ENCODE measurements around the gene HPN. TPM values are rescaled to one million over a fixed set of nuclear protein-coding genes. Genes with fewer than 3 reads are reported as not detected.
"Not testable (repeated sequence)": the region's sequence is repeated elsewhere in the genome, so short reads cannot be mapped to it uniquely, and the experiment has no call there.

The HPN gene
- total RNA-seq, 4 donors from 2014 or later: 0.26 to 2.7 (median 0.68) TPM

DNA sequence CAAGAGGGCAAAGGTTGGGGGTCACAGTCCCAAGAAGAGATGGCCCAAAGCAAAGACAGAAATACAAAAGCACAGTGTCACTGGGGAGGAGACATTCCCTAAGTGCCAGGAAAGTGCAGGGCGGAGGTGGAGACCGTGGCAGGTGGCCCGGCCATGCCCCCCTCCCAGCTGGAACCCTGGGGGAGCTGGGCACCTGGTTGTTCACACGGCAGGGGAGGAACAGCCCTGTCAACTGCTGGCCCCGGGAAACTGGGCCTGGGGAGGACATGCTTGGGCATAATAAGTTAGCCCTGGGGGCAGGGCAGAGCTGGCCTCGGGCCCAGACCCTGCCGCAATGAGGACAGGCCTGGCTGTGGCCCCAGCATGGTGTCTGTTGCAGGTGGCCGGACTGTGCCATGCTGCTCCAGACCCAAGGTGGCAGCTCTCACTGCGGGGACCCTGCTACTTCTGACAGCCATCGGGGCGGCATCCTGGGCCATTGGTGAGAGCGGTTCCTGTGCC, 7.4 kb downstream of the HPN start:
- H3K27me3 ChIP-seq: no peaks in the 10 kb centered on the region
- no peaks in the 10 kb centered on the region for H3K9me3 ChIP-seq
- H3K4me1 ChIP-seq: no peaks in the 10 kb centered on the region
- no peak for DNase-seq
- no peak overlapping the region for H3K27ac ChIP-seq
- no peaks in the 10 kb centered on the region for H3K36me3 ChIP-seq
- H3K4me3 ChIP-seq: no peak overlapping the region
- TF ChIP-seq, protein P1, sequence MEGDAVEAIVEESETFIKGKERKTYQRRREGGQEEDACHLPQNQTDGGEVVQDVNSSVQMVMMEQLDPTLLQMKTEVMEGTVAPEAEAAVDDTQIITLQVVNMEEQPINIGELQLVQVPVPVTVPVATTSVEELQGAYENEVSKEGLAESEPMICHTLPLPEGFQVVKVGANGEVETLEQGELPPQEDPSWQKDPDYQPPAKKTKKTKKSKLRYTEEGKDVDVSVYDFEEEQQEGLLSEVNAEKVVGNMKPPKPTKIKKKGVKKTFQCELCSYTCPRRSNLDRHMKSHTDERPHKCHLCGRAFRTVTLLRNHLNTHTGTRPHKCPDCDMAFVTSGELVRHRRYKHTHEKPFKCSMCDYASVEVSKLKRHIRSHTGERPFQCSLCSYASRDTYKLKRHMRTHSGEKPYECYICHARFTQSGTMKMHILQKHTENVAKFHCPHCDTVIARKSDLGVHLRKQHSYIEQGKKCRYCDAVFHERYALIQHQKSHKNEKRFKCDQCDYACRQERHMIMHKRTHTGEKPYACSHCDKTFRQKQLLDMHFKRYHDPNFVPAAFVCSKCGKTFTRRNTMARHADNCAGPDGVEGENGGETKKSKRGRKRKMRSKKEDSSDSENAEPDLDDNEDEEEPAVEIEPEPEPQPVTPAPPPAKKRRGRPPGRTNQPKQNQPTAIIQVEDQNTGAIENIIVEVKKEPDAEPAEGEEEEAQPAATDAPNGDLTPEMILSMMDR (IDR thresholded peaks at IDR 0.05): no peak
- TF ChIP-seq POLR2A (IDR thresholded peaks at IDR 0.05): no peak
- intact Hi-C loops (cut with DNase I; ENCODE audit: low total_unique reads): no loop called here

DNA sequence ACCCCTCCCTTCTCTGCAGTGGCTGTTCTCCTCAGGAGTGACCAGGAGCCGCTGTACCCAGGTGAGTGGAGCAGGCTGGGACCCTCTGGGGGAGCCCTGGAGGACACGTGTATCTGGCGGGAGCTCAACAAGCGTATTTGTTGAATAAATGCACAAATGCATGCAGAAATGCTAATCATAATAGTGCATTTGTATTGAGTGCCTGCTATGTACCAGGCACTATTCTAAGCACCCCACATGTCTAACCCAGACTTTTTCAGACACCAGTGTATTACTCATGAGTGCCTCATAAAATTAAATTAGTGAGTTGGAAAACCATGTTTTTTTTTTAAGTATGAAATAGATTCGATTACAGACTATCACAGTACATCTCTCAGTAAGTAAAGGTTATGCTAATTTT, 7.9 kb downstream of the HPN start:
- TF ChIP-seq, protein P1 (IDR thresholded peaks at IDR 0.05): no peak
- no peak for TF ChIP-seq POLR2A (IDR thresholded peaks at IDR 0.05)
- Histone ChIP-seq H3K9me3 (no peaks in the 10 kb centered on the region), H3K27me3 (no peaks in the 10 kb centered on the region), H3K36me3 (no peaks in the 10 kb centered on the region), H3K27ac (no peak overlapping the region), H3K4me3 (no peak overlapping the region), H3K4me1 (no peaks in the 10 kb centered on the region)
- intact Hi-C loops (cut with DNase I; ENCODE audit: low total_unique reads): no loop called here
- no peak for DNase-seq

DNA sequence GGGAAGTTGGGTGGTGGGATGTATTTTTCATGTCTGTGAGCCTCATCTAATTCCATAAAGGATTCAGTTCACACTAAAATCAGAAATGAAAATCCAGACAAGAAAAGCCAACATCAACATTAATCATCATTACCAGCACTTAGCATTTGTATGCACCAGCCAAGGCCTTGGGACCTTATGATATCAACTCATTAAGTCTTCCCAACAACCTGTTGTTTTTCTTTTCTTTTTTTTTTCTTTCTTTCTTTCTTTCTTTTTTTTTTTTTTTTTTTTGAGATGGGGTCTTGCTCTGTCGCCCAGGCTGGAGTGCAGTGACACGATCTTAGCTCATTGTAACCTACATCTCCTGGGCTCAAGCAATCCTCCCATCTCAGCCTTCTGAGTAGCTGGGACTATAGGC, 9.1 kb downstream of the HPN start:
- intact Hi-C loops (cut with DNase I; ENCODE audit: low total_unique reads); H3K27me3 ChIP-seq; H3K4me3 ChIP-seq; H3K27ac ChIP-seq; H3K4me1 ChIP-seq; DNase-seq; H3K36me3 ChIP-seq; H3K9me3 ChIP-seq: not testable (repeated sequence)

DNA sequence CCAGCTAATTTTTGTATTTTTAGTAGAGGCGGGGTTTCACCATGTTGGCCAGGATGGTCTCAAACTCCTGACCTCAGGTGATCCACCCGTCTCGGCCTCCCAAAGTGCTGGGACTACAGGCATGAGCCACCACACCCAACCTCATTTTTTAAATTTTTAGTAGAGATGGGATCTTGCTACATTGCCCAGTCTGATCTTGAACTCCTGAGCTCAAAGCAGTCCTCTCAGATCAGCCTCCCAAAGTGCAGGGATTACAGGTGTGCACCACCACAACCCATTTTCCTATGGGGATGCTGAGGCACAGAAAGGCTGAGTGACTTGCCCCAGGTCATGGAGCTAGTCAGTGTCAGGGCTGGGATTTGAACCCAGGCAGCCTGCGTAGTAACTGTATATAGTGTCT, 9.7 kb downstream of the HPN start:
- DNase-seq; H3K9me3 ChIP-seq; H3K27ac ChIP-seq; H3K4me1 ChIP-seq; intact Hi-C loops (cut with DNase I; ENCODE audit: low total_unique reads); H3K36me3 ChIP-seq; H3K4me3 ChIP-seq; H3K27me3 ChIP-seq: not testable (repeated sequence)

DNA sequence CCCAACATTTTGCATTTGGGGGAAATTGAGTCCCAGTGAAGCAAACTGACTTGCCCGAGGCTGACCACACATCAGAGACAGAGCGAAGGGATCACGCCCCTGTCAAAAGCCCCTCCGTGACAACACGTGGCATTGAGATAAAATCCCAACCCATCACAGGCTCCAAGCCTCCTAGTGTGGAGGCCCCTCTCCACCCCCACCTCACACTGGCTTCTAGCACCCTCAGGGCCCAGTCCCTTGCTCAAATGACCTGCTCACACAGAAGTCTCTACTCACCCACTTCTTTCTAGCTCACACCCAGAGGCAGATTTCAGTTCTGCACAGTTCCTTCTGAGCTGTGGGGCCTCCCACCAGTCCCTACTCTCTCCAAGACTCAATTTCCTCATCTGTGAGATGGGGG, 10.3 kb downstream of the HPN start:
- no peak for DNase-seq
- Histone ChIP-seq H3K4me1 (no peaks in the 10 kb centered on the region), H3K27me3 (no peaks in the 10 kb centered on the region), H3K4me3 (no peak overlapping the region), H3K27ac (no peak overlapping the region), H3K9me3 (no peaks in the 10 kb centered on the region), H3K36me3 (no peaks in the 10 kb centered on the region)
- TF ChIP-seq, protein P1 (IDR thresholded peaks at IDR 0.05): no peak
- no peak for TF ChIP-seq POLR2A (IDR thresholded peaks at IDR 0.05)
- intact Hi-C loops (cut with DNase I; ENCODE audit: low total_unique reads): no loop called here

DNA sequence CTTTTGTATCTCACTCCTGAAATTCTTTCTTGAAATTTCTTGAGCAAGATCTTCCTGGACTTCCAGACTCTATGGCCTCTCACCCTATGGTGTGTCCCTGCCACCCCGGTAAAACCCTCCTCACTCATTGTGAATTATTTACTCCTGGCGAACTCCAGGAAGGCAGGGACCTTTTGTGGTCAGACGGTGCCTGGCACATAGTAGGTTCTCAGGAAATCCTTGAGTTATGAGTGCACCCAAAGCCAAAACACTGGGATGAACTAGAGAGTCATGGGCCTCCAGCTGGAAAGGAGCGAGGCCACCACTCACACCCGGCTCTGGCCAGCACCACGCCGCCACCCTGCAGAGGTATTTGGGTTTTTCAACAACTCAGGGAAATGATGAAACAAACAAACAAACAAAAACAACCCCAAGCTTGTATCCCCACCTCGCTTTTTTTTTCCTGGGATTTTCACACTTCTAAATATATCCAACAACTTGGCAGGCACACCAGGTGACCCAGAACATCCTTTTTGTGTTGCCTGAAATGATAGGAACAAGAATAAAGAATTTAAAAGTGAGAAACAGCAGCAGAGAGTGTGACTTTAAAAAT, 11.2 kb downstream of the HPN start:
- intact Hi-C loops (cut with DNase I; ENCODE audit: low total_unique reads): no loop called here
- Histone ChIP-seq H3K4me1 (no peaks in the 10 kb centered on the region), H3K4me3 (no peak overlapping the region), H3K9me3 (no peaks in the 10 kb centered on the region), H3K27me3 (no peaks in the 10 kb centered on the region), H3K27ac (no peak overlapping the region), H3K36me3 (no peaks in the 10 kb centered on the region)
- no peak for TF ChIP-seq POLR2A (IDR thresholded peaks at IDR 0.05)
- TF ChIP-seq, protein P1 (IDR thresholded peaks at IDR 0.05): no peak
- no peak for DNase-seq

Data from uterus (tissue), 4 donors.